ENCODE measurements around the gene PDPK1.
"Not testable (repeated sequence)": the region's sequence is repeated elsewhere in the genome, so short reads cannot be mapped to it uniquely, and the experiment has no call there.

PDPK1 gene

GRCh38 chr16:2526135-2526534, 11.7 kb upstream of the PDPK1 start:
- DNase-seq = no peak

DNA sequence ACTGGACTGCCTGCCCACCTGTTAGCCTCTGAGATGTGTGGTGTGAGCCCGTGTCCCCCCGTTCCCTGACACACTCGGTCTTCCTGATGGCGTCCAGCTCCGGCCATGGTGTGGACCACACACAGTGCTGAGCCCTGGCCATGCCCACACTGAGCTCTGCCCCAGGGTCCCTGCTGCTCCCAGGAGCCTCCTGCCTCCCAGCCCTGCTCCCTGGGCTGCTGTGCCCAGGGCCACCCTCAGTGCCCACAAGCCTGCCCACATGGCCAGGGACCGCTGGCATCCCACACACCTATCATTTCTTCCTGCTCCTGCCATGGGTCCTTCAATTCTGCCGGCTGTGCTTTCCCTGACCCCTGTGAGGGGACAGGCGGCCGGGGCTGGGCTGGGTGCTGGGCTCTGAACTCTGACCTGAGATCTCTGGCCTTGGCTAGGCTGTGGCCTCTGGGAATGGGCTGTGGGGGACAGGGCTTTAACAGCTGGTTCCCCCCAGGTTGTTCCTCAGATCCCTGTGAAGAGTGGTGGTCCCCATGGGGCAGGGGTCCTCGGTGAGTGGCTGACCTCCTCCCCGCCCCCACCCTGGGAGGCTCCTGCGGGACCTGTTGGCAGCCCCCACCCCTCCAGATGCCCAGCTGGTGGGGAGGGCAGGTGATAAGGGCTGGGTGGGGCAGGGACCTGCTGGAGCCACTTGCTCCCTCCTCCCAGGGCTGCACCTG, 10.6 kb upstream of the PDPK1 start:
- no peak for DNase-seq

- no peak for DNase-seq
Measured at GRCh38 chr16:2527784-2528100, 10.1 kb upstream of the PDPK1 start.

DNA sequence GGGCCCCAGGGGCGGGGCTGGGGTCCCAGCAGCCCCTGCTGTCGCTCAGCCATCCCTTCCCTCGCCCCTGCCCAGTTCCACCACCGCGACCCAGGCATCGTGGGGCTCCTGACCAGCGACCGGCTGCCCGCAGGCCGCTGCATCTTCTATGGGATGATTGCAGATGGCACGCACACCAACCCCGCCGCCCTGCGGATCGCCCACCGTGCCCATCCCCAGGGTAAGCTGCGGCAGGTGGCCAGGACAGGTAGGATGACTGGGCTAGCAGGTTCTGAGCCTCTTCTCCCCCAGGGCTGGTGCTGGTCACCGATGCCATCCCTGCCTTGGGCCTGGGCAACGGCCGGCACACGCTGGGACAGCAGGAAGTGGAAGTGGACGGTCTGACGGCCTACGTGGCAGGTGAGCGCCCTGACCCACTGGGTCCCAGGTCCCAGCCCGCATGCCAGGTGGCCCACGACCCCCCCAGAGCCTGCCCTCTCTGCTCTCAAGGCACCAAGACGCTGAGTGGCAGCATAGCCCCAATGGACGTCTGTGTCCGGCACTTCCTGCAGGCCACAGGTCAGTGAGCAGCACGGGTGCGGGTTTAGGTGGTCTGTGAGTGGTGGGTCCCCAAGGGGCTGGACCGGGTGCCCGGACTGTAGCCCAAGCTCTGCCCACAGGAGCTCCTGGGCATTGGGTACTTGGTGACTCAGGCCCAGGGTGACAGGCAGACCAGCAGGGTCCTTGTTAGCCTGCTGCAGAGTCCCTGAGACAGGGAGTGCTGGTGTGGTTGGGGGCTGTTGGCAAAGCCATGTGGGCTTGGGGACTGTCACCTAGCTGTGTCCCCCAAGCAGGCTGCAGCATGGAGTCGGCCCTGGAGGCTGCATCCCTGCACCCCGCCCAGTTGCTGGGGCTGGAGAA, 9.4 kb upstream of the PDPK1 start:
- no peak for DNase-seq

GRCh38 chr16:2529061-2529931, 8.5 kb upstream of the PDPK1 start:
- DNase-seq = no peak

DNA sequence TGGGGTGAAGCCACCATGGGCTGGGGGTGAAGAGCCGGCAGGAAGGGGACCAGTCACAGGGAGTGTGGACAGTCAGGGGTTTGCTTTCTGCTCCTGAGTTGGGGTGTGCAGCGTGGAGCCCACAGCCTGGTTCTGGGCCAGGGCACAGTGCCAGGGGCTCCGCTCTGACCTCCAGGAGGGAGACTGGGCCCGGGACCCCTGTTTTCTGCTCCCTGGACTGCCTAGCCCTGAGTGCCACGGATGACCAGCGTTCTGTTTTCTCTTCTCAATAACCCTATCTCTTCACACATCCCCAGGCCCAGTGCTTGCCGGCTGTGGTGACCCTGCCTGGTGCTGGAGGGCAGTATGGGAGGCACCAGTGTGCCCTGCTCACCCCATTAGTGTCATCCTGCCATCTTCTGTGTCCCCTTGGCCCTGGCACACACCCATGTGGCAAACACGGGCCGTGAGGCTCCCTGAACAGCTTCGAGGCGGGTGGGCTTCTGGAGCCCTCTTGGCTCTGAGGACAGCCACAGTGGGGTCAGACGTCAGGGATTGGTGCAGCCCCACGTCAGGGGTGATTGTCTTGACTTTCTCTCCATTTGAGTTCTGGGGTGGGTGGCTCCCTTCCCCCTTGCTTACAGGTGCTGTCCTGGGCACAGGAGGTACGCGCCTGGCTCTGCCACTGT, 7.7 kb upstream of the PDPK1 start:
- no peak for DNase-seq

- DNase-seq = no peak
Measured at GRCh38 chr16:2530629-2531318, 7.0 kb upstream of the PDPK1 start.

DNA sequence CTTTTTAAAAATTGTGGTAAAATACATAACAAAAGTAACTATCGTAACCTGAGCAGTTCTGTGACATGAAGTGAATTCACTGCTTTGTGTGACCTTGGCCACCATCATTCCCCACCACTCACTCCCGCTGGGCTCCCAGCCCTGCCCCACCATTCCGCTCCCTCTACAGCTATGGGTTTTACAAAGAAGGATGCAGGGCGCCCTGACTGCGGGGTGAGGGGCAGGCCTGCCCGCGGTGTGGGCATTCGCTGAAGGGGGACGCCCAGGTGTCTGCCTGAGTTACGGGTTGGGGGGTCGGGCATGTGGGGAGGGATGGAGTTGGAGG, 6.5 kb upstream of the PDPK1 start, which contains the start of gene CEMP1:
TSS of gene CEMP1 (minus strand) at position 38 of the 325 bp plus-strand sequence. CDS start 335 bp downstream, outside the sequence.
- DNase-seq = no peak

- peak; percentile 89 for DNase-seq
Measured at GRCh38 chr16:2531696-2532493, 5.9 kb upstream of the PDPK1 start.

GRCh38 chr16:2532494-2533141, 5.2 kb upstream of the PDPK1 start:
- DNase-seq = peak; percentile 65

DNA sequence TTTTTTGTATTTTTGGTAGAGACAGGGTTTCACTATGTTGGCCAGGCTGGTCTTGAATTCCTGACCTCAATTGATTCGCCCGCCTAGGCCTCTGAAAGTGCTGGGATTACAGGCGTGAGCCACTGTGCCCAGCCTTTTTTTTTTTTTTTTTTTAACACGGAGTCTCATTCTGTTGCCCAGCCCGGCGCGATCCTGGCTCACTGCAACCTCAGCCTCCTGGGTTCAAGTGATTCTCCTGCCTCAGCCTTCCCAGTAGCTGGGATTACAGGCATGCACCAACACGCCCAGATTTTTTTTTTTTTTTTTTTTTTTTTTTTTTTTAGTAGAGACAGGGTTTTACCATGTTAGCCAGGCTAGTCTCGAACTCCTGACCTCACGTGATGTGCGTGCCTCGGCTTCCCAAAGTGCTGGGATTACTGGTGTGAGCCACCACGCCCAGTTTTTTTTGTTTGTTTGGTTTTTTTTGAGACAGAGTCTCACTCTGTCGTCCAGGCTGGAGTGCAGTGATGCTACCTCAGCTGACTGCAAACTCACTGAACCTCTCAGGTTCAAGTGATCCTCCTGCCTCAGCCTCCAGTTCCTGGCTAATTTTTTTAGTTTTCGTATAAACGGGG, 4.6 kb upstream of the PDPK1 start:
- not testable (repeated sequence) for DNase-seq

DNA sequence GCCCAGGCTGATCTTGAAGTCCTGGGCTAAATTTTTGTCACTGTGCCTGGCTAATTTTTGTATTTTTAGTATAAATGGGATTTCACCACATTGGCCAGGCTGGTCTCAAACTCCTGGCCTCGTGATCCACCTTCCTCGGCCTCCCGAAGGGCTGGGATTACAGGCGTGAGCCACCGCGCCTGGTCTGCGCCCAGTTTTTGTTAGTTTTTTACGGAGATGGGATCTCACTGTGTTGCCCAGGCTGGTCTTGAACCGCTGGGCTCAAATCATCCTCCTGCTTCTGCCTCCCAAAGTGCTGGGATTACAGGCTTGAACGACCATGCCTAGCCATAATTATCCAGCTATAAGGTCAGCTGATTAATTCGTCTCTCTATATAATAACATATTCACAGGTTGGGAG, 3.9 kb upstream of the PDPK1 start:
- no peak for DNase-seq

DNA sequence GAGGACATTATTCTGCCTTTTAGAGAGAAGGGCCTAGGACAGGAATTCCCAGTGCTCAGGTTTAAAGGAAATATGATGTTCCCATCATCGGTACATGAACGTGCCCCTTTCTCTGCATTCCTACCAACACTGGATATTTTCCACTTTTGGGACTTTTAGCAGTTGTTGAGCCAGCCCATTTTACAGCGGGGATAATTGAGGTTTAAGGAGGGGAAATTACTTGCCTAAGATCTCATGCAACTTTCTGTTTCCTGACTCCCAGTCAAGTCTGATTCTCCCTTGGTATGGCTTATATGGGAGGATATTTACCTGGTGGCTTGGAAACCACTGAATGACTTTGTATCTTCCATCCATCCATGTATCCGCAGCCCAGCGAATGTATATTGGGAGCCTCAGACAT, 3.5 kb upstream of the PDPK1 start:
- DNase-seq = not testable (repeated sequence)

- DNase-seq = no peak
Measured at GRCh38 chr16:2535625-2536013, 2.2 kb upstream of the PDPK1 start.

GRCh38 chr16:2539192-2539844, 1.5 kb downstream of the PDPK1 start:
- not testable (repeated sequence) for DNase-seq

GRCh38 chr16:2539845-2540458, 2.1 kb downstream of the PDPK1 start:
- not testable (repeated sequence) for DNase-seq

DNA sequence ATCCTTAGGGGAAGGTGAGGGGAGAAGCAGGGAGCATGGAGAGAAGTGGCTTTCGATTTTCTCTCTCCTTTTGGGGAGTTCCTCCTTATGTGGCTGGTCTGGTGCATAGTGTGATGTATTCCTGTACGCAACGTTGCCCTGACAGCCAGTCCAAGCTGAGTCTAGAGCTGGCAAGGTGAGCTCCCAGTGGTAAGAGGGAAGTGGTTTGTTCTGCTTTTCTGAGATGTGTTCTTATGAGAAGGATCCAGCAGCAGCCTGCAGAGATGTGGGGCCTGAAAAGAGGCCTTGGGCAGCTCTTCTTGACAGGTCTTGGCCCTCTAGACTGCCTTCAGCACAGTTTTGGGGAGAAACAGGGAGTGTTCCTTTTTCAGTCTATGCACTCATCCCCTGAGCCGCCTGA, 3.1 kb downstream of the PDPK1 start:
- DNase-seq = not testable (repeated sequence)

GRCh38 chr16:2541409-2541808, 3.6 kb downstream of the PDPK1 start:
- DNase-seq = not testable (repeated sequence)

DNA sequence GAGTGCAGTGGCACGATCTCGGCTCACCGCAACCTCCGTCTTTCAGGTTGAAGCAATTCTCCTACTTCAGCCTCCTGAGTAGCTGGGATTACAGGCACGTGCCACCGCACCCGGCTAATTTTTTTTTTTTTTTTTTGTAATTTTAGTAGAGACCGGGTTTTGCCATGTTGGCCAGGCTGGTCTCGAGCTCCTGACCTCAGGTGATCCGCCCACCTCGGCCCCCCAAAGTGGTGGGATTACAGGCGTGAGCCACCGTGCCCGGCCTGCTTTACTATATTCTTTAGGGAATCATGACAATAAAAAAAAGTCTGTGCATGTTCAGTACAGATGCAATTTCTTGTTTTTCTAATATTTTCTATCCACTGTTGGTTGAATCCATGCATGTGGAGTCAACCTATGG, 6.0 kb downstream of the PDPK1 start:
- DNase-seq = not testable (repeated sequence)
